HepG2 (cell line): Measurements from ENCODE around the gene MYCBPAP. TPM values are rescaled to one million over a fixed set of nuclear protein-coding genes. Genes with fewer than 3 reads are reported as not detected.
A peak's percentile ranks its signal among the peaks of the same experiment; 100 is the strongest.

Experiments used
- GATAD2A ChIP-seq: IDR thresholded peaks from 2 replicates; pipeline ENCODE4 v1.6.1; 2016
- HES4 ChIP-seq: sonication (generic); formaldehyde crosslinking; IDR thresholded peaks from 2 replicates; pipeline ENCODE4 v1.9.0; 2021; ENCODE audit warnings: mild to moderate bottlenecking, missing genetic modification reagents, borderline replicate concordance
- PITX1 ChIP-seq: sonication (generic); formaldehyde crosslinking; IDR thresholded peaks from 2 replicates; pipeline ENCODE4 v1.5.1; 2020; ENCODE audit warnings: mild to moderate bottlenecking, missing genetic modification reagents
- RFXANK ChIP-seq: IDR thresholded peaks from 2 replicates; pipeline ENCODE4 v1.6.1; 2016
- SIN3A ChIP-seq: IDR thresholded peaks from 2 replicates; pipeline ENCODE4 v1.6.1; 2011; ENCODE audit warnings: low read depth, mild to moderate bottlenecking, control low read depth, low read length, borderline replicate concordance
- ZNF234 ChIP-seq: sonication (generic); formaldehyde crosslinking; conservative IDR thresholded peaks from 2 replicates; pipeline ENCODE4 v1.5.1; 2020; ENCODE audit warnings: mild to moderate bottlenecking, missing genetic modification reagents
- ZNF674 ChIP-seq: sonication (generic); formaldehyde crosslinking; IDR thresholded peaks from 2 replicates; pipeline ENCODE4 v1.5.0; 2020; ENCODE audit warnings: low read depth, mild to moderate bottlenecking, missing genetic modification reagents
- ZNF766 ChIP-seq: sonication (generic); formaldehyde crosslinking; IDR thresholded peaks from 2 replicates; pipeline ENCODE4 v1.5.0; 2020; ENCODE audit warnings: missing genetic modification reagents, borderline replicate concordance
- ZSCAN30 ChIP-seq: sonication (generic); formaldehyde crosslinking; IDR thresholded peaks from 2 replicates; pipeline ENCODE4 v1.5.0; 2020; ENCODE audit warnings: mild to moderate bottlenecking, missing genetic modification reagents
- polyA plus RNA-seq, 8 experiments: library from polyadenylated mRNA; depleted of rRNA in 3 of 8; stranded (reverse) in 7 of 8; unstranded in 1 of 8; fragments of >200 nt; fragmentation: Illumina TruSeq in 4 of 8; extraction: Trizol in 4 of 8; gene quantifications; 2 replicates each; pipeline versions ENCODE4 v1.2.1 to v1.2.3, GENCODE V29; 2011 to 2016; ENCODE audit warnings: low read depth in 4 of 8, missing spikeins in 1 of 8, mixed read lengths in 1 of 8; ENCODE audit not compliant: insufficient read depth in 1 of 8
- total RNA-seq, 5 experiments: library from RNA; depleted of rRNA; stranded (reverse); fragments of >200 nt; fragmentation: Illumina TruSeq; extraction: Trizol; gene quantifications; 2 replicates each; pipeline ENCODE4 v1.2.3, GENCODE V29; 2016; ENCODE audit warnings: low read depth in 1 of 5
- TF ChIP-seq, protein P1 (sequence below), 2 experiments: sonication (generic) in 1 of 2; formaldehyde crosslinking in 1 of 2; IDR thresholded peaks; 2 replicates each; pipeline versions ENCODE4 v1.4.0 to v1.6.1; 2016 to 2020; ENCODE audit warnings: borderline replicate concordance in 1 of 2, low read depth in 1 of 2, mild to moderate bottlenecking in 1 of 2, missing genetic modification reagents in 1 of 2
- TF ChIP-seq, protein P2 (sequence below): sonication (generic); formaldehyde crosslinking; IDR thresholded peaks from 2 replicates; pipeline ENCODE4 v1.4.0; 2020; ENCODE audit warnings: missing genetic modification reagents
- TF ChIP-seq, protein P3 (sequence below): sonication (generic); formaldehyde crosslinking; IDR thresholded peaks from 2 replicates; pipeline ENCODE4 v1.4.0; 2020; ENCODE audit warnings: mild to moderate bottlenecking, missing genetic modification reagents, borderline replicate concordance
- TF ChIP-seq, protein P4 (sequence below): sonication (generic); formaldehyde crosslinking; conservative IDR thresholded peaks from 2 replicates; pipeline ENCODE4 v1.4.0; 2020; ENCODE audit warnings: missing genetic modification reagents
- TF ChIP-seq, protein P5 (sequence below): sonication (generic); formaldehyde crosslinking; IDR thresholded peaks from 2 replicates; pipeline ENCODE4 v1.8.0; 2022; ENCODE audit warnings: mild to moderate bottlenecking, missing genetic modification reagents

Gene MYCBPAP
- total and polyA plus RNA-seq, 2 of the 13 experiments (the other 11 are each of a cell fraction or from before 2014, with no cell fraction given) = 0.22 to 0.24 TPM

DNA sequence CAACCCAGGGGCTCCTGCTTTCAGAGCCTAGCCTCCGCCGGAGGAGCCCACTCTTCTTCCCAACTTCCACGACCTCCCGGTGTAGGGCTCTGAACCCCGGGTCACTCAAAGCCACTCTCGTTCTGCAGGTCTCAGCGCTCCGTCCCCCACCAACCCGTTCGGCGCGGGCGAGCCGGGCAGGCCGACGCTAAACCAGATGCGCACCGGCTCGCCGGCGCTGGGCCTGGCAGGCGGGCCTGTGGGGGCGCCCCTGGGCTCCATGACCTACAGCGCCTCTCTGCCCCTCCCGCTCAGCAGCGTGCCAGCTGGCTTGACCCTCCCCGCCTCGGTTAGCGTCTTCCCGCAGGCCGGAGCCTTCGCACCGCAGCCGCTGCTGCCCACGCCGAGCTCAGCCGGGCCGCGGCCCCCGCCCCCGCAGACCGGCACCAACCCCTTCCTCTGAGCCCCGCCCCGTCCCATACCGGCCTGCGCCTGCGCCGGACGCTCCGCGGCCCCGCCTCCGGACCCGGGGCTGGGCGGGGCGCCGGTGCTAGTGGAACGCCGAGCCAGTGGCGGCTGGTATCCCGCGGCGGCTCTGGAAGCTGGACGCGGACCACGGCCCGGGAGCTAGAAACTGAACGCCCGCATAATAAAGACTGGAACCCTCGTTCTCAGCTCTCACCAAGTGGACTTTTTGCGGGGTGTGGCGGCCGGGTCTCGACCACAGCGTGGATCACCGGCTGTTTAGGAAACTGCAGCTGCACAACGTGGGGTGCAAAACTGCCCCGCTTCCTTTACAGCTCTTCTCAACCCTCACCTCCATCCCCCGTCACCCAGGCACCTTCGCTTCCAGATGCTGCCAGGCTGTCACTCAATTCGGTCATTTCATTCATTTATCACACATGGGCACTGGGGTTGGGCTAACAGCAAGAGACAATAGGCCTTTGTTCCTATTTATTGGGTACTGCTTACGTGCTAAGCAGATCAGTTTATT lies 33.8 kb downstream of the MYCBPAP start (continued):
- TF ChIP-seq ZNF766 (peak; percentile 73; the same call in 1 of the 2 replicates), ZNF234 (CRISPR knock-in tag) (0 out of 2 replicates have a peak, but pooled peaks have one; percentile 27), HES4 (CRISPR knock-in tag) (no peak; the same call in 1 of the 2 replicates), ZNF674 (0 out of 2 replicates have a peak, but pooled peaks have one; percentile 80), PITX1 (CRISPR knock-in tag) (no peak), SIN3A (peak; percentile 90; the same call in 1 of the 2 replicates), ZSCAN30 (CRISPR knock-in tag) (no peak), GATAD2A (no peak), RFXANK (CRISPR knock-in tag) (no peak)
- TF ChIP-seq, protein P1, sequence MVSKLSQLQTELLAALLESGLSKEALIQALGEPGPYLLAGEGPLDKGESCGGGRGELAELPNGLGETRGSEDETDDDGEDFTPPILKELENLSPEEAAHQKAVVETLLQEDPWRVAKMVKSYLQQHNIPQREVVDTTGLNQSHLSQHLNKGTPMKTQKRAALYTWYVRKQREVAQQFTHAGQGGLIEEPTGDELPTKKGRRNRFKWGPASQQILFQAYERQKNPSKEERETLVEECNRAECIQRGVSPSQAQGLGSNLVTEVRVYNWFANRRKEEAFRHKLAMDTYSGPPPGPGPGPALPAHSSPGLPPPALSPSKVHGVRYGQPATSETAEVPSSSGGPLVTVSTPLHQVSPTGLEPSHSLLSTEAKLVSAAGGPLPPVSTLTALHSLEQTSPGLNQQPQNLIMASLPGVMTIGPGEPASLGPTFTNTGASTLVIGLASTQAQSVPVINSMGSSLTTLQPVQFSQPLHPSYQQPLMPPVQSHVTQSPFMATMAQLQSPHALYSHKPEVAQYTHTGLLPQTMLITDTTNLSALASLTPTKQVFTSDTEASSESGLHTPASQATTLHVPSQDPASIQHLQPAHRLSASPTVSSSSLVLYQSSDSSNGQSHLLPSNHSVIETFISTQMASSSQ (IDR thresholded peaks at IDR 0.05; ENCODE audit: low read depth) = no peak
- TF ChIP-seq, protein P1 (CRISPR knock-in tag; IDR thresholded peaks at IDR 0.05; ENCODE audit: borderline replicate concordance) = peak; percentile 75; the same call in 1 of the 2 replicates
- TF ChIP-seq, protein P2, sequence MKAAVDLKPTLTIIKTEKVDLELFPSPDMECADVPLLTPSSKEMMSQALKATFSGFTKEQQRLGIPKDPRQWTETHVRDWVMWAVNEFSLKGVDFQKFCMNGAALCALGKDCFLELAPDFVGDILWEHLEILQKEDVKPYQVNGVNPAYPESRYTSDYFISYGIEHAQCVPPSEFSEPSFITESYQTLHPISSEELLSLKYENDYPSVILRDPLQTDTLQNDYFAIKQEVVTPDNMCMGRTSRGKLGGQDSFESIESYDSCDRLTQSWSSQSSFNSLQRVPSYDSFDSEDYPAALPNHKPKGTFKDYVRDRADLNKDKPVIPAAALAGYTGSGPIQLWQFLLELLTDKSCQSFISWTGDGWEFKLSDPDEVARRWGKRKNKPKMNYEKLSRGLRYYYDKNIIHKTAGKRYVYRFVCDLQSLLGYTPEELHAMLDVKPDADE (CRISPR knock-in tag) = peak; percentile 94; the same call in 1 of the 2 replicates
- TF ChIP-seq, protein P3, sequence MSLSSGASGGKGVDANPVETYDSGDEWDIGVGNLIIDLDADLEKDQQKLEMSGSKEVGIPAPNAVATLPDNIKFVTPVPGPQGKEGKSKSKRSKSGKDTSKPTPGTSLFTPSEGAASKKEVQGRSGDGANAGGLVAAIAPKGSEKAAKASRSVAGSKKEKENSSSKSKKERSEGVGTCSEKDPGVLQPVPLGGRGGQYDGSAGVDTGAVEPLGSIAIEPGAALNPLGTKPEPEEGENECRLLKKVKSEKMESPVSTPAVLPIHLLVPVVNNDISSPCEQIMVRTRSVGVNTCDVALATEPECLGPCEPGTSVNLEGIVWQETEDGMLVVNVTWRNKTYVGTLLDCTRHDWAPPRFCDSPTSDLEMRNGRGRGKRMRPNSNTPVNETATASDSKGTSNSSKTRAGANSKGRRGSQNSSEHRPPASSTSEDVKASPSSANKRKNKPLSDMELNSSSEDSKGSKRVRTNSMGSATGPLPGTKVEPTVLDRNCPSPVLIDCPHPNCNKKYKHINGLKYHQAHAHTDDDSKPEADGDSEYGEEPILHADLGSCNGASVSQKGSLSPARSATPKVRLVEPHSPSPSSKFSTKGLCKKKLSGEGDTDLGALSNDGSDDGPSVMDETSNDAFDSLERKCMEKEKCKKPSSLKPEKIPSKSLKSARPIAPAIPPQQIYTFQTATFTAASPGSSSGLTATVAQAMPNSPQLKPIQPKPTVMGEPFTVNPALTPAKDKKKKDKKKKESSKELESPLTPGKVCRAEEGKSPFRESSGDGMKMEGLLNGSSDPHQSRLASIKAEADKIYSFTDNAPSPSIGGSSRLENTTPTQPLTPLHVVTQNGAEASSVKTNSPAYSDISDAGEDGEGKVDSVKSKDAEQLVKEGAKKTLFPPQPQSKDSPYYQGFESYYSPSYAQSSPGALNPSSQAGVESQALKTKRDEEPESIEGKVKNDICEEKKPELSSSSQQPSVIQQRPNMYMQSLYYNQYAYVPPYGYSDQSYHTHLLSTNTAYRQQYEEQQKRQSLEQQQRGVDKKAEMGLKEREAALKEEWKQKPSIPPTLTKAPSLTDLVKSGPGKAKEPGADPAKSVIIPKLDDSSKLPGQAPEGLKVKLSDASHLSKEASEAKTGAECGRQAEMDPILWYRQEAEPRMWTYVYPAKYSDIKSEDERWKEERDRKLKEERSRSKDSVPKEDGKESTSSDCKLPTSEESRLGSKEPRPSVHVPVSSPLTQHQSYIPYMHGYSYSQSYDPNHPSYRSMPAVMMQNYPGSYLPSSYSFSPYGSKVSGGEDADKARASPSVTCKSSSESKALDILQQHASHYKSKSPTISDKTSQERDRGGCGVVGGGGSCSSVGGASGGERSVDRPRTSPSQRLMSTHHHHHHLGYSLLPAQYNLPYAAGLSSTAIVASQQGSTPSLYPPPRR (CRISPR knock-in tag) = no peak
- TF ChIP-seq, protein P4, sequence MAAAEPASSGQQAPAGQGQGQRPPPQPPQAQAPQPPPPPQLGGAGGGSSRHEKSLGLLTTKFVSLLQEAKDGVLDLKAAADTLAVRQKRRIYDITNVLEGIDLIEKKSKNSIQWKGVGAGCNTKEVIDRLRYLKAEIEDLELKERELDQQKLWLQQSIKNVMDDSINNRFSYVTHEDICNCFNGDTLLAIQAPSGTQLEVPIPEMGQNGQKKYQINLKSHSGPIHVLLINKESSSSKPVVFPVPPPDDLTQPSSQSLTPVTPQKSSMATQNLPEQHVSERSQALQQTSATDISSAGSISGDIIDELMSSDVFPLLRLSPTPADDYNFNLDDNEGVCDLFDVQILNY (CRISPR knock-in tag) = peak; percentile 73
- TF ChIP-seq, protein P5, sequence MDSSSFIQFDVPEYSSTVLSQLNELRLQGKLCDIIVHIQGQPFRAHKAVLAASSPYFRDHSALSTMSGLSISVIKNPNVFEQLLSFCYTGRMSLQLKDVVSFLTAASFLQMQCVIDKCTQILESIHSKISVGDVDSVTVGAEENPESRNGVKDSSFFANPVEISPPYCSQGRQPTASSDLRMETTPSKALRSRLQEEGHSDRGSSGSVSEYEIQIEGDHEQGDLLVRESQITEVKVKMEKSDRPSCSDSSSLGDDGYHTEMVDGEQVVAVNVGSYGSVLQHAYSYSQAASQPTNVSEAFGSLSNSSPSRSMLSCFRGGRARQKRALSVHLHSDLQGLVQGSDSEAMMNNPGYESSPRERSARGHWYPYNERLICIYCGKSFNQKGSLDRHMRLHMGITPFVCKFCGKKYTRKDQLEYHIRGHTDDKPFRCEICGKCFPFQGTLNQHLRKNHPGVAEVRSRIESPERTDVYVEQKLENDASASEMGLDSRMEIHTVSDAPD (CRISPR knock-in tag) = peak; percentile 18; the same call in 1 of the 2 replicates
